ENCODE results near the gene P2RY12.

P2RY12 gene

DNA sequence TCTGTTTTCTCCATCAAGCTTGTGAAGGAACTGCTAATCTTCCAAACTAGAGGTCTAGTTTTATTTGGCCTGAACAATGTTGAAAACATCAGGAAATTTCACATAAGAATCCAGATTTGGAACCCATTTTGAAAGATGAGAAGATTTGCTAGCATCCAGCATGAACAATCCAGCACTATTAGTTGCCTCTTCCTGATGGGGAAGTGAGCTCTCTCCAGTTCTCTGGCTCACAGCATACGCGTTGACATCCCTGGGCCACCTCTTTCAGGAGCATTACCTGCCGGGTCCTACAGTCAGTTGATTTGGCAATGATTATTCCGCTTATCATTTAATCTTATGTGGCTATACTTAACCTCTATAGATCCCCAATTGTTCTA, 78.8 kb downstream of the P2RY12 start:
- no peak for DNase-seq

- peak; percentile 89 to 97 for DNase-seq
Observed at GRCh38 chr3:151305060-151305774, 79.3 kb downstream of the P2RY12 start.

GRCh38 chr3:151303751-151304150, 80.8 kb downstream of the P2RY12 start:
- DNase-seq = no peak

DNA sequence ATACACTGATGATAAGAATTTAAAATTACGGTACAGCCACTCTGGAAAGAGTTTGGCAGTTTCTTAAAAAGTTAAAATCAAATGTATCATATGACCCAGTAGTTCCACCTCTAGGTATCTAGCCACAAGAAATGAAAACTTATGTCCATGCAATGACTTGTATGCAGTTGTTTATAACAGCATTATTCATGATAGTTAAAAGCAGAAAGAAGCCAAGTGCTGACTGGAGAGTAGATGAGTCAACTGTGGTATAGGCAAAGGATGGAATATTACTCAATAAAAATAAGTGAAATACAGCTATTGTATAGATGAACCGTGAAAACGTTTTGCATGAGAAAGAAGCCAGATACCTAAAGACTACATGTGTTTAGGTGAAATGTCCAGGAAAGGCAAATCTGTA, 82.8 kb downstream of the P2RY12 start:
- DNase-seq = no peak

DNA sequence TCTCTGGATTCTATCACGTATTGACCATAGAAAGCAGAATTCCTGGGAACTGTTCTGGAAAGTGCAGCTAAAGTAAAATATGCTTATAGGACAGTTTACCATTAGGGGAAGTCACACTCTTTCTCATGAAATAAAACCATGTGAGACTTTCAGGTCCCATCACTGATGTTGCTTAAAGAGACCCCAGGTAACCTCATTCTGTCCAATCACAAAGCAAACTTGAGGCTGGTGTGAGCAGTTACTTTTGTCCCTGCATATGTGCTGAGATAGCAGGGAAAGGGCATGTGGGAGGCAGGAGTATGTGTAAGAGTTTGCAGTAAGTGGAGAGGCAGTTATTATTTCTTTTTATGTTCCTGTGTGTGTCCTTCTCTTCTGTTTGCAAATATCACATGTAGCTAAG, 84.0 kb downstream of the P2RY12 start:
- no peak for DNase-seq

DNA sequence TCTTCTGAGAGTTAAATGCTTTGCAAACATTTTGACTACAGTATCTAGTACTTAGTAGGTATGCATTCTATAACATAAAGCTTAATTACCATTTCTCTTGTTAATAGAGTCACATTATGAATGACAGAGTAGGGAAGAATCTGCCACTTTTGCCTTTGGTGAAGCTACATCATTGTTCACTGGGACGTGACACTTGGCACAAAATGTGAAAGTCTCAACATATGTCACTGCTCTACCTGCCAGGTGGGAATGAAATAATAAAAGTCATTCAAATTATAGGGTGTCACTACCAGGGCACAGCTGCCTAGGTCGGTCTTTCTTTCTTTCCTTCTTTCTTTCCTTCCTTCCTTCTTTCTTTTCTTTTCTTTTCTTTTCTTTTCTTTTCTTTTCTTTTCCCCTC, 85.5 kb downstream of the P2RY12 start:
- DNase-seq = no peak

DNA sequence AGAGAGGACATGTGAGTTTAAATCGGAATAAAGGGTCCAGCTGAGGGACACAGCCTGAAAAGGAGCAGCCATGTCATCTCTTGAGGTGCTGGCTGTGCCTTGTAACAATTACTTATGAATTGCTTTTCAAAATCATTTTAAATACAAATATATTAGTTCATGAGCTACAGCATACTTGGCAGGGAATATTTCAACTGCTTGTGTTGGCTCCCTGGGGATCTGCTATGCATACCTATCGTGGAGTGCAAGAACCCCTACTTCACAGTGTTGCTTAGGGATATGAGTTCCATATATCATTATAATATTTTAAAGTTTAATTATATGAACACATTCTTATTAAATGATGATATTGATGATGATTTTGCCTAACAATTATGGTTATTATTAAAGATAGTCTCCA, 87.1 kb downstream of the P2RY12 start:
- DNase-seq = no peak

DNA sequence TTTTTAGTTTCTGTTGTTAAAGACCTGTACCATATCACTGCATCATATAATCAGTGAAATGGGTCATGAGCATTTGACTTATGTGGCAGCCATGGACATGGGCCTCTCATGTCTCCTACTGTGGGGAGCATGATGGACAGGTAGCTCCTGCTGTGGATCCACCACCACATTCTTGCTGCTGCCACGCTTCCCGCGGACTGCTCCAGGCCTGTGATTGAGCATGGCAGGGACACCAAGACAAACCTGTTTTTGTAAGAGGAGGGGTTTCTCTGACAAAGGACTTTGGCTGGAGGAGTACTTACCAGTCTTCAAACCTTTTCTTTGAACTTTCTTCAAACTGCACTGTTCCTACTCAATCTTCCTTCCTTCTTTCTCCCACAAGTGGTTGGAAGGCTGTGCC, 88.3 kb downstream of the P2RY12 start:
- DNase-seq = no peak

DNA sequence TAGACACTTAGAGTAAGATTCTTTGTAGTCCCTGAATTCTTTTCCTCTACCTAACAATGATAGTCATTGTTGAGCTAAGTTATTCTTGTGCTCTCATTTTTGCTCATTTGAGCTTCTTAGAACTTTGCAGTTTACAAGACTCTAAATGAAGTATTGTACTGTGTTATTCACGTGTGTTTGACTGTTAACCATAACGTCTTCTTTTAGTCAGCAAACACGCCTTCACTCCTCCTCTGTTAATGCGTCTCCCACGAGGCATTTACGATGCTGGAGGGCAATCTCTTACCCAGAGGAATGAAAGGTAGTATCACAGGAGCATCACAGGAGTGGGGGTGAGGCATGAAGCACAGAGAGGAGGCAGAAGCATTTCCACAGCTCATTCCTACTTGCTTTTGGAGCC, 91.4 kb downstream of the P2RY12 start:
- DNase-seq = no peak

GRCh38 chr3:151290673-151291072, 93.9 kb downstream of the P2RY12 start:
- peak in 1 of 2 experiments; percentile 27 for DNase-seq

DNA sequence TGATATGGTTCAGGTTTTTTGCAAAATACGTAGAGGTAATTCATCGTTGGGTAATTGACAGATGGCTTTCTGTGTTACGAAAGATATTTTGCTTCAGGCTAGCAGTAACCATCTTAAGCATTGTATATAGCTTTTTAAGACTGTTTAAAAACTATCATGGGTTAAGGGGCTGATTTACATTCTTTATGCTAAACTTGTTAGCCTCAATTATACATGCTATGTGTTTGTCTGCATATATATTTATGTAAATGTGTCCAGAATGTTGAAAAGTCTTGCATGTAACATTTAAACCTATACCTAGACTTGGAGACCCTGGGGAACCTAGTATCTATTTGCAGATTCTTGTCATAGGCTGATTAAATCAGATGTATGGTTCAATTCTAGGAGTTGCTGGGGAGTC, 95.1 kb downstream of the P2RY12 start:
- DNase-seq = no peak

All from SW 1271 (cell line).